GM21529 (cell line): Measurements from ENCODE around the gene NUBP1.
"Not testable (repeated sequence)": the region's sequence is repeated elsewhere in the genome, so short reads cannot be mapped to it uniquely, and the experiment has no call there.

ENCODE experiments used
- ATAC-seq: cut with Tn5 transposase; IDR thresholded peaks from one replicate; pipeline ENCODE4 v1.9.1; 2021; ENCODE audit not compliant: unreplicated experiment

Gene NUBP1

GRCh38 chr16:10743610-10744369 is at the start of gene NUBP1:
NUBP1 (plus strand) TSS chr16:10743842; CDS start chr16:10743864, 22 bp downstream.
- peak; percentile 79 for ATAC-seq

DNA sequence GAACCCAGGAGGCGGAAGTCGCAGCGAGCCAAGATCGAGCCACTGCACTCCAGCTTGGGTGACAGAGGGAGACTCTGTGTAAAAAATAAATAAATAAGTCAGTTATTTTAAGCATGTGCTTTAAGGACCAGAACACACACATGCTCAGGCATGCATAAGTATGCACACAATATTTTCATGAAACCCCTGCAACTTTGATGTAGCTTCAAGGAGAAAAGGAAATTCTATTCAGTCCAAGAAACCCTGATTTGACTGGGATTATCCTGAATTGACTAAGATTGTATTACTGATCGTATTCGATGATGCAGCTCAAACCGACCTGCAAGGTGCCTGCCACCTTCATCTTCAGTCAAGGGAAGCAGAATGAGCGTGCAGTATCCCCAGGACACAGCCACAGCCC is 49.8 kb upstream of the NUBP1 start:
- no peak for ATAC-seq

DNA sequence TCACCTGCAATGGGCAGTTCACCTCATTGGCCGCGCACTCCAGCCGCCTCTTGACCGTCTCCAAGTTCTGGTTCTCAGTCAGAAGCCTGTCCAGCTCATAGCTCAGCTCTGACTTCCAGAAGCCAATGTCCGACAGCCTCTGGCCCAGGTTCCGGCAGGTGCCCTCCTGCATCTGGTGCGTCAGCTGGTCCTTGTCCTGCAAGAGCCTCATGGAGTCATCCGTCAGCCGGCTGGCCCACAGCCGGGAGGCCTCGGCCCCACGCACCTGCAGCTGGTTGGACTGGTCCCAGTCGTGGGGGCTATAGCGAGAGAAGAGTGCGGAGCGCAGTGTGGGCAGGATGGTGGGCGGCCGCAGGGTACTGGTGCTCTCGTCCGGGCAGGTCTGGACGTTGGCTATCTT is 49.3 kb upstream of the NUBP1 start:
- no peak for ATAC-seq

- ATAC-seq = no peak
Observed at GRCh38 chr16:10694830-10695229, 48.8 kb upstream of the NUBP1 start, which contains the start of gene TEKT5. TEKT5 (minus strand) TSS chr16:10694930; CDS start chr16:10694873, 57 bp downstream.

DNA sequence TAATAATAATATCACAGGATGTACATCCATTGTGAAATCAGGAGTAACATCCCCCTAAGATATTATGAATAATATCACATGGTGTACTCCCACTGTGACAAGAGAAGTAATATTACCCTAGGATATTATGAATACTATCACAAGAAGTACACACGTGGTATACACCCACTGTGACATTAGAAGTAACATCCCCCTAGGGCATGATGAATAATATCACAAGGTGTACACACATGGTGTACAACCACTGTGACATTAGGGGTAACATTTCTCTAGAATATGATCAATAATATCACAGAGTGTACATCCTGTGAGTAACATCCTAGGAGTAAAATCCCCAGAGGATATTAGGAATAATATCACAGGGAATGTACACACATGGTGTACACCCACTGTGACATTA is 43.9 kb upstream of the NUBP1 start:
- no peak for ATAC-seq

- no peak for ATAC-seq
Observed at GRCh38 chr16:10708969-10709368, 34.7 kb upstream of the NUBP1 start.

DNA sequence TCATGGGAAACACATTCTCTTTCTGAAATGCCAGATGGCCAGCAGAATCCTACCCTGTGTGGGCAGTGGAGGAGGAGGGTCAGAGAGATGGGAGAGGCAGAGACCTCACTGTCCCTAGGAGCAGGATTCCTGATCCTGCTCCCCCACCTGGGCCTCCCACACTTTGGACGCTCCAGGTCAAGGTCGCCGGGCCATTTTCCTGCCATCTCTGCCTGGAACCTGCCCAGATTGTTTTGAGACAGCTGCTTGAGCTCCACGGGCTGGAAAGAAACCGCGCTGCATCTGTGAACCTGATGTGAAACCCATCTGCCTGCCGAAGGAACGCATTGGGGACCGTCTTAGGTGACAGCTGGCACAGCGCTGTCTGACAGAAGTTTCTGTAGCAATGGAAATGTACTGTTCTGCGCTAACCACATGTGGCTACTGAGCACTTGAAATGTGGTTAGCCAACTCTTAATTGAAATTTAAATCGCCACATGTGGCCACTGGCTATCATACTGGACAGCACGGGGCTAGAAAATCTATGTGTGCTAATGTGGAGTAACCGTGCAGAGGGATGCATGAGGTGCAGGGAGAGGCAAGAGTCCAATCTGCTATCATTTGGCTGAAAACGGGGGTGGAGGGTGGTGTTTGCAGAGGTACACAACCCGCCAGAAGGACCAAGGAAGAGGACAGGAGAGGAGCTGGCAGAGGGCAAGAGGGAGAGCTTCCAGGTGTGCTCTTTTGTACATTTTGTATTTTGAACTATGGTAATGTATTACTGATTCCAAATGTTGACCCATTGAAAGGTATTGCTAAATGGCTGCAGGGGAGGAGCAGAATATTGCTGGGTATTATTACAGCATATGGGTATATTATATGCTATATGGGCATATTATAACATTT is 15.4 kb upstream of the NUBP1 start:
- no peak for ATAC-seq

DNA sequence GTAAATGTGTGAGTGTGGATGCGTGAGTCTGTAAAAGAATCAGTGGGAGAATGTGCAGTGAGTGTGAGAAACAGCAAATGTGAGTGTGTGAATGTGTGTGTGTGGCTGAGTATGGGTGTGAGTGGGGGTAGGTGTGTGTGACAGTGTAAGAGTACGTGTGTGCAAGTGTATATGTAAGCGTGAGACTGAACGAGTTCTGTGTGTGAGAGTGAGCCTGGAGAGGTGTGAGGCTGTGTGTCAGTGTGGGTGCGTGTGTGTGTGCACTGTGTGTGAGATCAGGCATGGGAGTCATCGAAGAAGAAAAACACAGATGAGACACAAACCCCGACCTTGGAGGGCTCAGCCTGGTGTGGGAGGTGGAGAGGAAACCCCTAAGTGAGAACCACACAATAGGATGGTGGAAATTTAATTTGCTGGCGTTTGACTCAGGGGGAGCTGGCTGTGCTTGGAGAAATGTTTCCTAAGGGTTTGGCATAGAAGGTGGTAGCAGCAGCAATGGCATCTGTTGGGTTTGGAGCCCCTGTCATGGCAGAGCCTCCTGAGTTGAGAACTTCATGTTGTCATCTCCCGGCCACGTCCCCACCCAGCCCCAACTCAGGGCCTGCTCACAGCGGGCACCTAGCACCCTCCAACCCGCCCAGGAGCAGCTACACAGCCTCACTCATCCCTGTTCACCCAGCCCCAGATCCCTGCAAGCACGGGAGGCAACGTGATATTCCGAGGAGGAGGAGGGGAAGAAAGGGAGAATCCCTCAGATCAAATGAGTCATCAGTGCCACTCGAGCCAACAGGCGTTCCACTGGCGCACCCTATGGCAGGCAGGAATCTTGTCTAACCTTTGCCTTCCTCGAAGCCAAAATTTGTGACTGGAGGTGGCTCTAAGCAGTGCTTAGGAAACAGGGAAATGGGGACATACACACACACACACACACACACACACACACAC is 14.3 kb upstream of the NUBP1 start:
- no peak for ATAC-seq

- no peak for ATAC-seq
Observed at GRCh38 chr16:10731790-10732189, 11.9 kb upstream of the NUBP1 start.

DNA sequence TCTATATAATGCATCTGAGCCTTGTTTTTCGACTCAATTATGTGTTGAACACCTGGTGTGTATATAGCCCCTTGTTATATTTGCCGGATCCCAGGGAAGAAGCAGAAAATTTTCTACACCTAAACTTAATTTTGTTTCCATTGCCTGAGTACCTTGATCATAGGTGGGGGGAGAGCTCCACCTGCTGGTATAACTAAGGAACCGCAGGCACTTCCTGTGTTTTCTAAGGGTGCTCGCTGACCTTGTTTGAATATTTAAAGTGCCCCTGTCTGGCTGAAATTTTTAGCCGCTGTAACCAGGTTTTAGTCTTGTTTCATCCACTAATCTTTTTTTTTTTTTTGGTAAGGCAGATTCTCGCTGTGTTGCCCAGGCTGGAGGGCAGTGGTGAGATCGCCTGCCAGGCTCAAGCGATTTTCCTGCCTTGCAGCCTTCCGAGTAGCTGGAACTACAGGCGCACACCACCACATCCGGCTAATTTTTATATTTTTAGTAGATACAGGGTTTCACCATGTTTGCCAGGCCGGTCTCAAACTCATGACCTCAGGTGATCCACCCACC is 6.5 kb upstream of the NUBP1 start:
- ATAC-seq = no peak

DNA sequence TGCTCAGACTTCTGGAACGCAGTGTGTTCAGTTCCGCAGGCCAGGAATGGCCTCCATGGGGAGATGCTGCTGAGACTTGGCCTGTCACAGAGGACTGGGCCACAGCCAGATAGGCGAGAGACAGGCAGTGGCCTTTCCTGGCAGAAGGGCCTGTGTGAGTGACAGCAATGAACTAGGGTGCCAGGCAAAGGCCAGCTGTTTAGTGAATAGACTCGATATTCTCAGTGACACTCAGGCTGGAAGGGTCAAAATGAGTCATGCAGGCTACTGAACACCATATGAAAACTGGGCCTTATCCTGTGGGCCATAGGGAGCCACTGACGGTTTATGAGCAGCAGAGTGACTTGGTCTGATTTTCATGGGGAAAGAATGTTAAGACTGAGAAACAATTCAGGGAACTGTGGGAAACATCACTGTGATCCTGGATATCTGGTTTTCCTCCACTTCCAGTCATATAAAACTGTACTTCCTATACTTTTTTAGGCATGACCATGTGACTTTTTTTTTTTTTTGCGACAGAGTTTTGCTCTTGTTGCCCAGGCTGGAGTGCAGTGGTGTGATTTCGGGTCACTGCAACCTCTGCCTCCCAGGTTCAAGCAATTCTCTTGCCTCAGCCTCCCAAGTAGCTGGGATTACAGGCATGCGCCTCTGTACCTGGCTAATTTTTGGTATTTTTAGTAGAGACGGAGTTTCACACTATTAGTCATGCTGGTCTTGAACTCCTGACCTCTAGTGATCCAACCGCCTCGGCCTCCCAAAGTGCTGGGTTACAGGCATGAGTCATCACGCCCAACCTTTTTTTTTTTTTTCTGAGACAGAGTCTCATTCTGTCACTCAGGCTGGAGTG is 5.2 kb upstream of the NUBP1 start:
- ATAC-seq = peak; percentile 73

GRCh38 chr16:10740000-10740844 is 3.4 kb upstream of the NUBP1 start:
- no peak for ATAC-seq

- no peak for ATAC-seq
Observed at GRCh38 chr16:10740845-10741208, 2.8 kb upstream of the NUBP1 start.

DNA sequence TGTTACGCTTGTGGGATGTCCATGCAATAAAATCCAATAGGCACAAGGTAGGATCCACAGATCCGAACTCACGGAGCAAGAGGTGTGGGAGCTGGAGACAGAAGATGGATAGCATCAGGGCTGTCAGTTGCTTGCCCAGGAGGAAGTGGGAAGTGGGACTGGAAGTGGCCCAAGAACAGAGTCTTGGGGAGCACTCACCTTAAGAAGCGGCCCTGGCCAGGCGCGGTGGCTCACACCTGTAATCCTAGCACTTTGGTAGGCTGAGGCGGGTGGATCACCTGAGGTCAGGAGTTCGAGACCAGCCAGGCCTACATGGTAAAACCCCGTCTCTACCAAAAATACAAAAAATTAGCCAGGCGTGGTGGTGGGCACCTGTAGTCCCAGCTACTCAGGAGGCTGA is 2.4 kb upstream of the NUBP1 start:
- ATAC-seq = not testable (repeated sequence)

DNA sequence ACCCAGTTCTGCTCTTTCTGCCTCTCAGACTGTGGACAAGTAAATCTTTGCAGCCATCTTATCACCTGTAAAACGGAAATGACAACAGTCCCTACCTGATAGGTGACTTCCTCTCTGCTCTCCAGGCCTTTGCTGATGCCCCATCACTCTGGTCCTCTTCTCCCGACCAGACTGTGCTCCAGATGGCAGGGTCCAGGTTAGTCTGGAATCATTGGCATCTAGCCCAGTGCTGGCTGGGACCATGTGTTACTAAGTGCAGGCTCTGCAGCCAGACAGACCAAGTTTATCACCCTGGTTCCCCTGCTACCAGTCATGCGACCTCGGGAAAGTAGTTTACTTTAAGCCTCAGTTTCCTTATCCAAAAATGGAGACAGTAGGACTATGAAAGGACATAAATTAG is 1.8 kb upstream of the NUBP1 start:
- ATAC-seq = no peak

DNA sequence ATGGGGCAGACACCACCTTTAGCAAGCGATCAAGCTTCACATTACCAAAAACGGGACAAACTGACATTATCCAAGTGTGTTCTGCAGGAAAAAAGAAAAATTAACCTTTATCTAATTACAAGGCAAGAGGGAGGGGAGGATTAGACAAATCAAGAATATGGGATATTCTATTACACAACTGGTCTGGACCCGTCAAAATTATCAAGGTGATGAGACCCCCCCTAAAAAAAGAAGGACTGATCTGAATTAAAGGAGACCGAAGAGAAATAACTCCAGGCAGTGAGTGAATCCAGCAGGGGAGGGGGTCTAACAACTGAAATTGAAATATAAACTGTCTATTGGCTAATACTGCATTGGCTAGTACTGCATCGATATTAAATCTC is 424 bp upstream of the NUBP1 start:
- no peak for ATAC-seq

- no peak for ATAC-seq
Observed at GRCh38 chr16:10744370-10745030, 858 bp downstream of the NUBP1 start.

DNA sequence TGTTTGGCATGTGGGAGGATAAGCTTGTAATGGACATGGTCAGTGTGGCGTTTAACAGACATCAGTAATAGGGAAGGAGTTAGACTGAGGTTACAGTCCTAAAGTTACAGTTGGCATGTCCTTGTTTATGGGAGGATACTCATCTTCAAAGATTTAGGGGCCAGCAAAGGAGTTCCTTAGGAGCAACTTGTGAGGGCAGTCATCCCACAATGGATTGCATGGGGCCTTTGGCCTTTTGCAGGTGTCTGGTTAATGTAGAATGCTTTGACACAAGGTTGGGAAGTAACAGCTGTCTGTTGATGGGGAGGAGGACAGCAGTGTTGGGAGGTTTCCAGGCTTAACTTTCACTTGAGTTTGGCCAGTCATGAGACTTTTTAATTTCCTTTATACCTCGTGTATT is 2.2 kb downstream of the NUBP1 start:
- no peak for ATAC-seq
